Keratinocyte (primary cell): ENCODE results near the gene CTNNBL1. TPM values are rescaled to one million over a fixed set of nuclear protein-coding genes. Genes with fewer than 3 reads are reported as not detected.

ENCODE experiments used
- DNase-seq: peaks from one replicate; pipeline ENCODE4 v3.0.0-alpha.2; 2011; ENCODE audit warnings: low read depth, missing footprints, low spot score
- FAIRE-seq: peaks from 2 replicates; lab custom pipeline; 2011; peaks lifted over from hg19 to GRCh38; lab: Jason Lieb, UNC
- H2AFZ ChIP-seq: 2 replicates; pipeline ENCODE4 v1.6.0; 2012; ENCODE audit warnings: low read length, control low read depth, inconsistent platforms; ENCODE audit not compliant: control insufficient read depth
- H3K27ac ChIP-seq: 2 replicates; pipeline ENCODE4 v1.5.1; 2011; ENCODE audit warnings: low read length; ENCODE audit not compliant: control insufficient read depth, insufficient read depth
- H3K27me3 ChIP-seq: 3 replicates; pipeline ENCODE4 v1.6.0; 2011; ENCODE audit warnings: low read length; ENCODE audit not compliant: control insufficient read depth, insufficient read depth; ENCODE audit errors: extremely low read depth
- H3K36me3 ChIP-seq, 2 experiments: 2 replicates in 1 of 2; 3 replicates in 1 of 2; pipeline ENCODE4 v1.5.1; 2011; ENCODE audit warnings: low read length in 2 of 2, mild to moderate bottlenecking in 1 of 2; ENCODE audit not compliant: control insufficient read depth in 2 of 2, insufficient read depth in 2 of 2; ENCODE audit errors: extremely low read depth in 1 of 2
- H3K4me1 ChIP-seq: 3 replicates; pipeline ENCODE4 v1.5.1; 2011; ENCODE audit warnings: low read length; ENCODE audit not compliant: control insufficient read depth, insufficient read depth; ENCODE audit errors: extremely low read depth
- H3K4me2 ChIP-seq: 3 replicates; pipeline ENCODE4 v1.6.0; 2011; ENCODE audit warnings: low read depth, low read length; ENCODE audit not compliant: control insufficient read depth, insufficient read depth; ENCODE audit errors: extremely low read depth
- H3K4me3 ChIP-seq, 3 experiments: fragments of 200-600 bp in 1 of 3; sonication (generic) in 1 of 3; 2 replicates in 2 of 3; 3 replicates in 1 of 3; pipeline ENCODE4 v1.5.1; 2011 to 2016; ENCODE audit warnings: low read length in 3 of 3, mild to moderate bottlenecking in 3 of 3, control low read depth in 2 of 3, inconsistent platforms in 1 of 3, low read depth in 1 of 3, mixed read lengths in 1 of 3, mixed run types in 1 of 3, moderate library complexity in 1 of 3; ENCODE audit not compliant: control insufficient read depth in 2 of 3, insufficient read depth in 2 of 3; ENCODE audit errors: extremely low read depth in 1 of 3
- H3K79me2 ChIP-seq: 2 replicates; pipeline ENCODE4 v1.6.0; 2012; ENCODE audit warnings: low read length; ENCODE audit not compliant: control insufficient read depth, insufficient read depth
- H3K9ac ChIP-seq: 3 replicates; pipeline ENCODE4 v1.6.0; 2011; ENCODE audit warnings: low read length; ENCODE audit not compliant: control insufficient read depth, insufficient read depth; ENCODE audit errors: extremely low read depth
- H3K9me1 ChIP-seq: 3 replicates; pipeline ENCODE4 v1.6.0; 2011; ENCODE audit warnings: low read length; ENCODE audit not compliant: control insufficient read depth, insufficient read depth; ENCODE audit errors: extremely low read depth
- H3K9me3 ChIP-seq: 2 replicates; pipeline ENCODE4 v1.5.1; 2012; ENCODE audit warnings: low read depth, low read length; ENCODE audit not compliant: control insufficient read depth
- H4K20me1 ChIP-seq: 3 replicates; pipeline ENCODE4 v1.6.0; 2011; ENCODE audit warnings: low read length; ENCODE audit not compliant: control insufficient read depth, insufficient read depth; ENCODE audit errors: extremely low read depth
- EZH2 ChIP-seq: IDR thresholded peaks from one replicate; pipeline ENCODE4 v1.6.1; 2012; ENCODE audit warnings: inconsistent platforms, mild to moderate bottlenecking, low read length, moderate library complexity
- dilution Hi-C: fragments of 300-500 bp; cut with MboI; formaldehyde crosslinking; loops from one replicate; pipeline ENCODE4 v1.7.0; 2020; ENCODE audit warnings: low sequenced_read_pairs; ENCODE audit not compliant: extremely low pct_ligation_motif_present
- polyA plus RNA-seq, 5 experiments: library from polyadenylated mRNA; depleted of rRNA in 3 of 5; stranded (reverse) in 3 of 5; stranded (forward) in 1 of 5; unstranded in 1 of 5; fragments of >200 nt; gene quantifications; 1 replicate in 1 of 5; 2 replicates in 3 of 5; 3 replicates in 1 of 5; pipeline versions ENCODE4 v1.2.1 to v1.2.3, GENCODE V29; 2011 to 2012; ENCODE audit warnings: missing spikeins in 2 of 5, low read depth in 1 of 5, low replicate concordance in 1 of 5
- TF ChIP-seq, protein P1 (sequence below), 3 experiments: IDR thresholded peaks in 1 of 3; conservative IDR thresholded peaks in 1 of 3; optimal IDR thresholded peaks in 1 of 3; 2 replicates in 2 of 3; 3 replicates in 1 of 3; pipeline versions ENCODE3 to v1.5.1; 2011; ENCODE audit warnings: low read length in 3 of 3, mild to moderate bottlenecking in 3 of 3, moderate library complexity in 2 of 3, control low read depth in 1 of 3, inconsistent platforms in 1 of 3; ENCODE audit not compliant: insufficient read depth in 2 of 3; ENCODE audit errors: extremely low read depth in 1 of 3

CTNNBL1 gene
- polyA plus RNA-seq, 1 donor (not counting 4 experiments of a cell fraction or from before 2014, with no cell fraction given): 37.0 TPM

DNA sequence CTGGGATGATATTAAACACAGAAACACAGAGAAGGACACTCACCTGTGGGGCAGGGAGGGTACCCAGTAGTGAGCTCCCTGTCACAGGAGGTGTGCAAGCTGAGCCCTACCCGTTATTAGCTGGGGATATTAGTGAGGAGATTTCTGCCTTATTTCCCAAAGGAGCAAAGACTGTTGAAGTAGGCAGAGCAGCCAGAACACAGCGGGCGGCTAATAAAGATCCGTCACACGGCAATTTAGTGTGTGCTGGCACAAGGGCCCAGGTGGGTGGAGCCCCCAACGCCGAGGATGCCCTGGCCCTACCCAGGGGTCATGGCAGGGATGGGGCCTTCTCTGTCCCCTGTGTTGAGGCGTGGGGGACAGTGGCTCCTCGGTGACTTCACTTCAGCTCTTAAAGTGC is 217.4 kb downstream of the CTNNBL1 start:
- TF ChIP-seq, protein P1, sequence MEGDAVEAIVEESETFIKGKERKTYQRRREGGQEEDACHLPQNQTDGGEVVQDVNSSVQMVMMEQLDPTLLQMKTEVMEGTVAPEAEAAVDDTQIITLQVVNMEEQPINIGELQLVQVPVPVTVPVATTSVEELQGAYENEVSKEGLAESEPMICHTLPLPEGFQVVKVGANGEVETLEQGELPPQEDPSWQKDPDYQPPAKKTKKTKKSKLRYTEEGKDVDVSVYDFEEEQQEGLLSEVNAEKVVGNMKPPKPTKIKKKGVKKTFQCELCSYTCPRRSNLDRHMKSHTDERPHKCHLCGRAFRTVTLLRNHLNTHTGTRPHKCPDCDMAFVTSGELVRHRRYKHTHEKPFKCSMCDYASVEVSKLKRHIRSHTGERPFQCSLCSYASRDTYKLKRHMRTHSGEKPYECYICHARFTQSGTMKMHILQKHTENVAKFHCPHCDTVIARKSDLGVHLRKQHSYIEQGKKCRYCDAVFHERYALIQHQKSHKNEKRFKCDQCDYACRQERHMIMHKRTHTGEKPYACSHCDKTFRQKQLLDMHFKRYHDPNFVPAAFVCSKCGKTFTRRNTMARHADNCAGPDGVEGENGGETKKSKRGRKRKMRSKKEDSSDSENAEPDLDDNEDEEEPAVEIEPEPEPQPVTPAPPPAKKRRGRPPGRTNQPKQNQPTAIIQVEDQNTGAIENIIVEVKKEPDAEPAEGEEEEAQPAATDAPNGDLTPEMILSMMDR (optimal IDR thresholded peaks at IDR 0.05 in 1 of 3, IDR thresholded peaks at IDR 0.05 in 1 of 3, conservative IDR thresholded peaks at IDR 0.05 in 1 of 3; ENCODE audit: extremely low read depth in 1 of 3, insufficient read depth in 2 of 3, low read length in 3 of 3): no peak
- no peak for TF ChIP-seq EZH2
- Histone ChIP-seq H3K79me2 (no peaks in the 10 kb centered on the region), H3K9me1 (no peaks in the 10 kb centered on the region), H3K36me3 (no peaks in the 10 kb centered on the region), H3K4me2 (no peak overlapping the region), H2AFZ (no peak overlapping the region), H3K9ac (no peak overlapping the region), H4K20me1 (no peaks in the 10 kb centered on the region), H3K4me3 (no peak overlapping the region), H3K27ac (no peak overlapping the region), H3K9me3 (no peaks in the 10 kb centered on the region), H3K4me1 (no peaks in the 10 kb centered on the region), H3K27me3 (peaks cover 62% of the 10 kb centered on the region)
- no peak for FAIRE-seq
- DNase-seq: no peak
- dilution Hi-C loops: no loop called here

DNA sequence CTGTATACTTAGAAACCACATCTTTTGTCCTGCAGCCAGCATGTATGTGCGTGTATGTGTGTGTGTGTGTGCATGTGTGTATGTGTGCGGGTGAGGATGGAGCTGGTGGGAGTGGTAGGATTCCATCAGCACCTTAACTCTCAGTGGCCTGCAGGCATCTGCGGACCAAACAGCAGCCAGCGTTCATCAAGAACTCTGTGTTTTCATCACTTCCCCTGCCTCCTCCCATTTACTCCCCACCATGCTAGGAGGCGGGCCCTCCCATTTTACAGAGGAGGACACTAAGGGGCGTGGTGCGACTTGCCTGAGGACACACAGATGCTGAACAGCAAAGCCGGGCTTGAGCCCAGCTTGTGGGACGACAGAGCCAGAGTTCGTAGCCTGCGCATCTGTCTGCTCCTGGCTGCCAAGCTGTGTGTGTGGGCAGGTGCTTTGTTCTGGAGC is 218.0 kb downstream of the CTNNBL1 start:
- peak; percentile 36 for TF ChIP-seq EZH2
- TF ChIP-seq, protein P1 (optimal IDR thresholded peaks at IDR 0.05 in 1 of 3, IDR thresholded peaks at IDR 0.05 in 1 of 3, conservative IDR thresholded peaks at IDR 0.05 in 1 of 3; ENCODE audit: extremely low read depth in 1 of 3, insufficient read depth in 2 of 3, low read length in 3 of 3): no peak
- Histone ChIP-seq H3K9me3 (no peaks in the 10 kb centered on the region), H3K27me3 (peaks cover 68% of the 10 kb centered on the region), H3K27ac (no peak overlapping the region), H2AFZ (no peak overlapping the region), H3K4me2 (no peak overlapping the region), H3K9ac (no peak overlapping the region), H3K79me2 (no peaks in the 10 kb centered on the region), H3K9me1 (no peaks in the 10 kb centered on the region), H3K4me1 (no peaks in the 10 kb centered on the region), H3K4me3 (no peak overlapping the region), H3K36me3 (no peaks in the 10 kb centered on the region), H4K20me1 (no peaks in the 10 kb centered on the region)
- dilution Hi-C loops: no loop called here
- DNase-seq: no peak
- FAIRE-seq: no peak
